A549 (cell line): ENCODE measurements around the gene THY1.

Experiments used
- CEBPB ChIP-seq, 2 experiments: fragments of >200 bp in 1 of 2; sonication (Bioruptor Twin) in 1 of 2; formaldehyde crosslinking in 1 of 2; IDR thresholded peaks; 2 replicates each; pipeline ENCODE4 v1.6.1; 2012 to 2016
- CTCF ChIP-seq: fragments of >200 bp; sonication (Bioruptor Twin); formaldehyde crosslinking; IDR thresholded peaks from 3 replicates; pipeline ENCODE4 v1.5.1; 2016
- POLR2A ChIP-seq: IDR thresholded peaks from 2 replicates; pipeline ENCODE4 v1.6.1; 2012; ENCODE audit warnings: mild to moderate bottlenecking, low read length
- TF ChIP-seq, protein P1 (sequence below): fragments of 200-600 bp; sonication (generic); IDR thresholded peaks from 2 replicates; pipeline ENCODE4 v1.6.1; 2016; ENCODE audit warnings: antibody characterized with exemption, mild to moderate bottlenecking, moderate library complexity

DNA sequence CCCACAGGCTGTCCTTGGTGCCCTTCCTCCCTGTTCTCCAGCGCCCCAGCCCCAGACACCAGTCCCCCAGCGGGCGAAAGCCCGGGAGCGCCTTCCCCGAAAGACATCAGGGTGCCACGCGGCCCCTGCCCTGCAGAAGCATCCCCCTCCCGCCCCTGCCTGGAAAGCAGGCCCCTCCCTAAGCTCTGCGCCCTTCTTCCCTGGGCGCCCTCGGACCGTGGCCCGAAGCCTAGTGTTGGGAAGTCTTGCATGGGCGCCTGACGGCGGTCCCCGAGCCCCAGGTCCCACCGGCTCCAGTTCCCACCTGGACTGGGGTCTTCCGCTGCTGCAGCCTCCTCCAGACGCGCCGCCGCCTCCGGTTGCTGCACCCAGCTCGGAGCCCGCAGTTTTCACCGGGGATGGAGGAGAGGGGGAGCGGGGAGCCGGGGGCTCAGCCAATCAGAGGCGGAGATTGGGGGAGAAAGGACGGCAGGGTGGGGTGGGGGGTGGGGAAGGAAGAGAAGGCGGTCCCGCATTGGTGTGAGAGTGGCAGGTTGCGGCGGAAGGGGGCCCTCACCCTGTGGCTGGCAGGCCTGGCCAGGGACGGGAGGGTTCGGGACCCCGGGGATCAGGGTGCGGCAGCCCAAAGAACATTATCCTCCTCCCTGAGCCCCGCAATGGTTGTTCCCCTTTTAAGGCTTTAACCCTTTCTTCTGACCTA is at the start of gene THY1:
- no peak for TF ChIP-seq CTCF
- TF ChIP-seq CEBPB (IDR thresholded peaks at IDR 0.05), result no peak
- TF ChIP-seq, protein P1, sequence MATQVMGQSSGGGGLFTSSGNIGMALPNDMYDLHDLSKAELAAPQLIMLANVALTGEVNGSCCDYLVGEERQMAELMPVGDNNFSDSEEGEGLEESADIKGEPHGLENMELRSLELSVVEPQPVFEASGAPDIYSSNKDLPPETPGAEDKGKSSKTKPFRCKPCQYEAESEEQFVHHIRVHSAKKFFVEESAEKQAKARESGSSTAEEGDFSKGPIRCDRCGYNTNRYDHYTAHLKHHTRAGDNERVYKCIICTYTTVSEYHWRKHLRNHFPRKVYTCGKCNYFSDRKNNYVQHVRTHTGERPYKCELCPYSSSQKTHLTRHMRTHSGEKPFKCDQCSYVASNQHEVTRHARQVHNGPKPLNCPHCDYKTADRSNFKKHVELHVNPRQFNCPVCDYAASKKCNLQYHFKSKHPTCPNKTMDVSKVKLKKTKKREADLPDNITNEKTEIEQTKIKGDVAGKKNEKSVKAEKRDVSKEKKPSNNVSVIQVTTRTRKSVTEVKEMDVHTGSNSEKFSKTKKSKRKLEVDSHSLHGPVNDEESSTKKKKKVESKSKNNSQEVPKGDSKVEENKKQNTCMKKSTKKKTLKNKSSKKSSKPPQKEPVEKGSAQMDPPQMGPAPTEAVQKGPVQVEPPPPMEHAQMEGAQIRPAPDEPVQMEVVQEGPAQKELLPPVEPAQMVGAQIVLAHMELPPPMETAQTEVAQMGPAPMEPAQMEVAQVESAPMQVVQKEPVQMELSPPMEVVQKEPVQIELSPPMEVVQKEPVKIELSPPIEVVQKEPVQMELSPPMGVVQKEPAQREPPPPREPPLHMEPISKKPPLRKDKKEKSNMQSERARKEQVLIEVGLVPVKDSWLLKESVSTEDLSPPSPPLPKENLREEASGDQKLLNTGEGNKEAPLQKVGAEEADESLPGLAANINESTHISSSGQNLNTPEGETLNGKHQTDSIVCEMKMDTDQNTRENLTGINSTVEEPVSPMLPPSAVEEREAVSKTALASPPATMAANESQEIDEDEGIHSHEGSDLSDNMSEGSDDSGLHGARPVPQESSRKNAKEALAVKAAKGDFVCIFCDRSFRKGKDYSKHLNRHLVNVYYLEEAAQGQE, result no peak
- TF ChIP-seq POLR2A, result no peak
